H1 (cell line): ENCODE data around the gene RNF123. TPM values are rescaled to one million over a fixed set of nuclear protein-coding genes. Genes with fewer than 3 reads are reported as not detected.

ENCODE experiments used
- CTCF ChIA-PET: fragments of 300-600 bp; sonication (Branson Sonifier 250); formaldehyde crosslinking; loops from one replicate; lab custom pipeline; 2021; ENCODE audit not compliant: partially characterized antibody; lab: Charles Lee
- POLR2A ChIA-PET: fragments of 300-600 bp; sonication (Branson Sonifier 250); formaldehyde crosslinking; loops from one replicate; lab custom pipeline; 2021; ENCODE audit warnings: inconsistent platforms; ENCODE audit not compliant: partially characterized antibody; lab: Charles Lee
- DNase-seq, 2 experiments: peaks; one replicate each; pipeline versions ENCODE4 v3.0.0 to v3.0.0-alpha.2; 2010 to 2022; ENCODE audit warnings: low spot score in 2 of 2, low read depth in 1 of 2, mixed read lengths in 1 of 2
- FAIRE-seq: peaks from 2 replicates; lab custom pipeline; 2011; peaks lifted over from hg19 to GRCh38; lab: Jason Lieb, UNC
- H2AFZ ChIP-seq: 2 replicates; pipeline ENCODE4 v1.8.1; 2012; ENCODE audit warnings: low read length, inconsistent platforms
- H2AK5ac ChIP-seq: 2 replicates; pipeline ENCODE4 v1.6.1; 2013; ENCODE audit warnings: low read depth, low read length
- H2BK120ac ChIP-seq: replicated peaks from 2 replicates; pipeline ENCODE3; 2013; ENCODE audit warnings: low read depth, low read length, inconsistent platforms
- H2BK12ac ChIP-seq: 2 replicates; pipeline ENCODE4 v1.6.1; 2013; ENCODE audit warnings: low read depth, low read length
- H2BK15ac ChIP-seq: 2 replicates; pipeline ENCODE4 v1.6.1; 2013; ENCODE audit warnings: low read length
- H2BK20ac ChIP-seq: 2 replicates; pipeline ENCODE4 v1.6.1; 2013; ENCODE audit warnings: low read length
- H2BK5ac ChIP-seq: 2 replicates; pipeline ENCODE4 v1.6.1; 2013; ENCODE audit warnings: low read depth, low read length
- H3K14ac ChIP-seq: 2 replicates; pipeline ENCODE4 v1.6.1; 2013; ENCODE audit warnings: inconsistent platforms; ENCODE audit not compliant: insufficient read length
- H3K18ac ChIP-seq: 2 replicates; pipeline ENCODE4 v1.6.1; 2013; ENCODE audit warnings: low read length; ENCODE audit errors: extremely low read depth
- H3K23ac ChIP-seq: 2 replicates; pipeline ENCODE4 v1.6.1; 2013; ENCODE audit warnings: inconsistent platforms; ENCODE audit not compliant: insufficient read length
- H3K23me2 ChIP-seq: 2 replicates; pipeline ENCODE4 v1.6.1; 2013; ENCODE audit warnings: low read depth, low read length
- H3K27ac ChIP-seq: 2 replicates; pipeline ENCODE4 v1.6.1; 2011; ENCODE audit warnings: low read depth, low read length, inconsistent platforms
- H3K27me3 ChIP-seq, 4 experiments: replicated peaks in 1 of 4; 1 replicate in 1 of 4; 2 replicates in 3 of 4; pipeline versions ENCODE4 v1.6.1 to v1.8.1; 2011 to 2013; ENCODE audit warnings: low read length in 3 of 4, mild to moderate bottlenecking in 3 of 4, inconsistent platforms in 2 of 4, mixed read lengths in 2 of 4, moderate library complexity in 1 of 4; ENCODE audit not compliant: control insufficient read depth in 3 of 4, insufficient read depth in 3 of 4; ENCODE audit errors: extremely low read depth in 1 of 4
- H3K36me3 ChIP-seq, 4 experiments: 2 replicates each; pipeline versions ENCODE4 v1.6.1 to v1.8.1; 2011 to 2013; ENCODE audit warnings: mild to moderate bottlenecking in 4 of 4, low read length in 3 of 4, moderate library complexity in 2 of 4, control low read depth in 1 of 4, inconsistent platforms in 1 of 4; ENCODE audit not compliant: insufficient read depth in 4 of 4, control insufficient read depth in 2 of 4
- H3K4ac ChIP-seq: replicated peaks from 2 replicates; pipeline ENCODE3; 2013; ENCODE audit warnings: low read length, low read depth, mixed read lengths, inconsistent platforms; ENCODE audit not compliant: insufficient read length
- H3K4me1 ChIP-seq, 4 experiments: replicated peaks in 1 of 4; 1 replicate in 1 of 4; 2 replicates in 3 of 4; pipeline versions ENCODE4 v1.6.1 to v1.8.1; 2011 to 2013; ENCODE audit warnings: low read length in 3 of 4, inconsistent platforms in 2 of 4, mixed read lengths in 1 of 4; ENCODE audit not compliant: insufficient read depth in 4 of 4, control insufficient read depth in 3 of 4
- H3K4me2 ChIP-seq, 2 experiments: 2 replicates each; pipeline versions ENCODE4 v1.6.1 to v1.8.1; 2011 to 2013; ENCODE audit warnings: low read depth in 2 of 2, low read length in 2 of 2, control low read depth in 1 of 2, inconsistent platforms in 1 of 2, mild to moderate bottlenecking in 1 of 2; ENCODE audit not compliant: insufficient read depth in 1 of 2
- H3K4me3 ChIP-seq, 4 experiments: fragments of 200-600, 300-600 bp in 1 of 4; sonication (generic), shearing (Covaris generic), sonication (Bioruptor Twin) in 1 of 4; 2 replicates each; pipeline versions ENCODE4 v1.5.1 to v1.8.1; 2011 to 2016; ENCODE audit warnings: low read length in 4 of 4, low read depth in 3 of 4, control low read depth in 2 of 4, inconsistent platforms in 2 of 4, mild to moderate bottlenecking in 2 of 4, mixed read lengths in 1 of 4, moderate library complexity in 1 of 4; ENCODE audit not compliant: insufficient read depth in 2 of 4; ENCODE audit errors: extremely low read depth in 1 of 4
- H3K56ac ChIP-seq: replicated peaks from 2 replicates; pipeline ENCODE3; 2013; ENCODE audit warnings: low read depth, mild to moderate bottlenecking, mixed read lengths, low read length, inconsistent platforms; ENCODE audit not compliant: insufficient read length
- H3K79me1 ChIP-seq: 2 replicates; pipeline ENCODE4 v1.6.1; 2013; ENCODE audit warnings: low read depth, low read length, control low read depth
- H3K79me2 ChIP-seq, 2 experiments: 2 replicates each; pipeline versions ENCODE4 v1.6.1 to v1.8.1; 2012 to 2013; ENCODE audit warnings: low read length in 2 of 2, mild to moderate bottlenecking in 2 of 2, inconsistent platforms in 1 of 2; ENCODE audit not compliant: insufficient read depth in 2 of 2, control insufficient read depth in 1 of 2
- H3K9ac ChIP-seq, 4 experiments: replicated peaks in 1 of 4; 1 replicate in 1 of 4; 2 replicates in 3 of 4; pipeline versions ENCODE4 v1.6.1 to v1.8.1; 2011 to 2013; ENCODE audit warnings: low read depth in 3 of 4, low read length in 3 of 4, control low read depth in 2 of 4, mild to moderate bottlenecking in 2 of 4, moderate library complexity in 2 of 4, inconsistent platforms in 1 of 4; ENCODE audit errors: extremely low read depth in 1 of 4
- H3K9me3 ChIP-seq, 2 experiments: 2 replicates each; pipeline versions ENCODE4 v1.6.1 to v1.8.1; 2012 to 2013; ENCODE audit warnings: mild to moderate bottlenecking in 2 of 2, moderate library complexity in 2 of 2, control low read depth in 1 of 2, inconsistent platforms in 1 of 2, low read depth in 1 of 2, low read length in 1 of 2, mixed read lengths in 1 of 2; ENCODE audit not compliant: insufficient read depth in 2 of 2
- H4K20me1 ChIP-seq, 2 experiments: replicated peaks in 1 of 2; 2 replicates each; pipeline versions ENCODE3 to v1.8.1; 2011 to 2013; ENCODE audit warnings: inconsistent platforms in 2 of 2, low read length in 2 of 2, mild to moderate bottlenecking in 1 of 2; ENCODE audit not compliant: insufficient read depth in 2 of 2, control insufficient read depth in 1 of 2
- H4K5ac ChIP-seq: 2 replicates; pipeline ENCODE4 v1.6.1; 2013; ENCODE audit warnings: low read length, low read depth, mixed read lengths, inconsistent platforms; ENCODE audit not compliant: insufficient read length
- H4K8ac ChIP-seq: 2 replicates; pipeline ENCODE4 v1.8.0; 2013; ENCODE audit warnings: mild to moderate bottlenecking, moderate library complexity, low read length, inconsistent platforms; ENCODE audit not compliant: insufficient read depth; ENCODE audit errors: extremely low read depth
- H4K91ac ChIP-seq: replicated peaks from 2 replicates; pipeline ENCODE3; 2013; ENCODE audit warnings: low read length, mixed read lengths, inconsistent platforms; ENCODE audit not compliant: insufficient read length
- ASH2L ChIP-seq: fragments of 200-600, 300-600 bp; sonication (generic); IDR thresholded peaks from one replicate; pipeline ENCODE4 v1.7.1; 2017; ENCODE audit warnings: low read length
- CBX8 ChIP-seq: fragments of 300-800, 300-1000 bp; sonication (generic); IDR thresholded peaks from 2 replicates; pipeline ENCODE4 v1.7.1; 2016; ENCODE audit warnings: low read depth, low read length, borderline replicate concordance
- E2F6 ChIP-seq: IDR thresholded peaks from 2 replicates; pipeline ENCODE4 v1.6.1; 2012; ENCODE audit warnings: inconsistent platforms
- HDAC2 ChIP-seq, 2 experiments: fragments of 300-600 bp in 1 of 2; sonication (generic) in 1 of 2; IDR thresholded peaks; 2 replicates each; pipeline ENCODE4 v1.6.1; 2011 to 2012; ENCODE audit warnings: low read depth in 2 of 2, low read length in 2 of 2, mild to moderate bottlenecking in 2 of 2, moderate library complexity in 2 of 2, borderline replicate concordance in 1 of 2, inconsistent platforms in 1 of 2
- KDM1A ChIP-seq: fragments of 200-600, 300-600 bp; sonication (generic); IDR thresholded peaks from 2 replicates; pipeline ENCODE4 v1.7.1; 2016; ENCODE audit warnings: mild to moderate bottlenecking, low read length, borderline replicate concordance
- KDM4A ChIP-seq: IDR thresholded peaks from one replicate; pipeline ENCODE4 v1.7.1; 2012; ENCODE audit warnings: low read depth, mild to moderate bottlenecking, moderate library complexity, low read length, inconsistent platforms; ENCODE audit not compliant: severe bottlenecking
- NANOG ChIP-seq: IDR thresholded peaks from 2 replicates; pipeline ENCODE4 v1.6.1; 2011; ENCODE audit warnings: low read length, low read depth, mild to moderate bottlenecking, inconsistent platforms; ENCODE audit not compliant: insufficient read depth, poor library complexity, severe bottlenecking
- RFX5 ChIP-seq: IDR thresholded peaks from 2 replicates; pipeline ENCODE4 v1.6.1; 2011; ENCODE audit warnings: low read depth, low read length, improper control_type of control experiment, borderline replicate concordance
- SIRT6 ChIP-seq: IDR thresholded peaks from one replicate; pipeline ENCODE4 v1.7.1; 2012; ENCODE audit warnings: low read length, inconsistent platforms
- WGBS, 2 experiments: shearing (Covaris generic) in 1 of 2; methylation state at CpG; one replicate each; pipeline versions ENCODE4 v1.1.6 to v1.1.7; 2013 to 2015; ENCODE audit warnings: low lambda C conversion rate in 2 of 2, mixed read lengths in 2 of 2, inconsistent platforms in 1 of 2, low coverage in 1 of 2, missing lambda C conversion rate in 1 of 2; ENCODE audit not compliant: insufficient replicate concordance in 2 of 2, insufficient coverage in 1 of 2, insufficient read length in 1 of 2; ENCODE audit errors: extremely low coverage in 1 of 2, missing lambda C conversion rate in 1 of 2; 5-methylcytosine and 5-hydroxymethylcytosine counted together
- polyA plus RNA-seq, 7 experiments: library from polyadenylated mRNA; depleted of rRNA in 3 of 7; stranded (reverse) in 5 of 7; unstranded in 2 of 7; fragments of >200 nt in 5 of 7; fragments of 200-250 nt in 2 of 7; gene quantifications; 1 replicate in 5 of 7; 2 replicates in 1 of 7; 4 replicates in 1 of 7; pipeline versions ENCODE4 v1.2.1 to v1.2.3, GENCODE V29; 2011 to 2013; ENCODE audit warnings: missing spikeins in 2 of 7, mixed read lengths in 2 of 7
- total RNA-seq: library from RNA; stranded (reverse); fragmentation: NEBNext Ultra II Directional; extraction: Animal tissue kit (Norgen Biotek cat#: 25700); gene quantifications from 2 replicates; pipeline ENCODE4 v1.2.1, GENCODE V29; 2021

RNF123 gene
- total and polyA plus RNA-seq, 2 of the 8 experiments (the other 6 are each of a cell fraction or from before 2014, with no cell fraction given): 30.5 to 57.7 TPM

- H3K36me3 ChIP-seq: peaks cover 4 to 5% (median 5%) of the 10 kb centered on the region in 4 experiments; a peak in 5 of 8 replicates
- no peak overlapping the region for H3K4me2 ChIP-seq
- H3K4me3 ChIP-seq: no peak overlapping the region
- no peaks in the 10 kb centered on the region for H3K23me2 ChIP-seq
- no peak overlapping the region for H3K27ac ChIP-seq
- no peak overlapping the region for H3K18ac ChIP-seq
- ChIA-PET CTCF (interaction anchor here (0.7 to 9.7 kb wide), 12 partner anchors 8 to 202 kb away, joined by 3 to 127 read pairs (median 3); partner anchors contain the start of genes AMIGO3 and GMPPB), POLR2A (interaction anchor here (1.2 to 5.7 kb wide), 4 partner anchors 9 to 51 kb away, joined by 3 to 57 read pairs (median 6); partner anchors contain the start of gene AMIGO3)
- DNase-seq (no peak), FAIRE-seq (no peak)
- H2BK20ac ChIP-seq: no peak overlapping the region
- H3K14ac ChIP-seq: no peak overlapping the region
- no peak overlapping the region for H2AFZ ChIP-seq
- H2BK5ac ChIP-seq: no peak overlapping the region
- no peak overlapping the region for H4K5ac ChIP-seq
- H2BK120ac ChIP-seq: no peak overlapping the region
- peak overlapping the region; percentile 50; the same call in 1 of the 2 replicates for H2BK12ac ChIP-seq
- no peak overlapping the region for H2AK5ac ChIP-seq
- no peak overlapping the region for H4K91ac ChIP-seq
- TF ChIP-seq KDM4A: no peak
- TF ChIP-seq SIRT6: no peak
- no peak for TF ChIP-seq NANOG
- TF ChIP-seq CBX8: no peak
- TF ChIP-seq HDAC2 (IDR thresholded peaks at IDR 0.05; ENCODE audit: borderline replicate concordance in 1 of 2, low read depth in 2 of 2, low read length in 2 of 2): no peak
- TF ChIP-seq RFX5: no peak
- no peak for TF ChIP-seq KDM1A
- TF ChIP-seq ASH2L: no peak
- TF ChIP-seq E2F6: no peak
- no peak overlapping the region for H4K8ac ChIP-seq
- peaks cover 0 to 15% of the 10 kb centered on the region in 2 experiments for H4K20me1 ChIP-seq
- H3K9ac ChIP-seq: no peak overlapping the region
- H3K56ac ChIP-seq: no peak overlapping the region
- no peaks in the 10 kb centered on the region for H3K27me3 ChIP-seq
- H3K79me2 ChIP-seq: no peaks in the 10 kb centered on the region
- 88% methylated on average over 7 of the region's 7 CpGs; no CpG with 5 or more reads in 1 of the 2 experiments for WGBS, 2 experiments
- no peaks in the 10 kb centered on the region for H3K79me1 ChIP-seq
- H3K23ac ChIP-seq: no peak overlapping the region
- peaks cover 0 to 9% (median 5%) of the 10 kb centered on the region in 4 experiments; a peak in 5 of 7 replicates for H3K4me1 ChIP-seq
- H3K9me3 ChIP-seq: no peaks in the 10 kb centered on the region
- no peak overlapping the region for H2BK15ac ChIP-seq
- no peak overlapping the region for H3K4ac ChIP-seq
Measured at GRCh38 chr3:49703956-49704355, 14.6 kb downstream of the RNF123 start.
